A673 (cell line): ENCODE results near the gene EPS15. TPM values are rescaled to one million over a fixed set of nuclear protein-coding genes. Genes with fewer than 3 reads are reported as not detected.

Source experiments
- BruUV-seq: library from RNA; stranded (reverse); fragments of 400-500 nt; replicated peaks from 2 replicates; lab custom pipeline; 2021; lab: Mats Ljungman, UMichigan
- CTCF ChIA-PET: fragments of 300-600 bp; sonication (Branson Sonifier 250); formaldehyde crosslinking; loops from one replicate; lab custom pipeline; 2022; ENCODE audit warnings: antibody characterized with exemption; lab: Charles Lee
- POLR2A ChIA-PET: fragments of 300-600 bp; sonication (Branson Sonifier 250); formaldehyde crosslinking; loops from one replicate; lab custom pipeline; 2022; ENCODE audit warnings: antibody characterized with exemption; ENCODE audit not compliant: low non-redundant PET; lab: Charles Lee
- DNase-seq: peaks from one replicate; pipeline ENCODE4 v3.0.0-alpha.2; 2015; ENCODE audit warnings: low spot score
- H3K27ac ChIP-seq: fragments of 200-600 bp; sonication (generic); 2 replicates; pipeline ENCODE4 v1.5.1; 2016; ENCODE audit warnings: mixed run types, low read depth, mild to moderate bottlenecking, mixed read lengths, antibody characterized with exemption, low read length; ENCODE audit not compliant: poor library complexity, severe bottlenecking
- H3K27me3 ChIP-seq: fragments of 200-600 bp; sonication (generic); replicated peaks from 2 replicates; pipeline ENCODE4 v1.6.1; 2017; ENCODE audit warnings: mixed run types, low read depth, mild to moderate bottlenecking, mixed read lengths, antibody characterized with exemption, low read length; ENCODE audit not compliant: insufficient read depth, poor library complexity
- H3K36me3 ChIP-seq: fragments of 200-600 bp; sonication (generic); 2 replicates; pipeline ENCODE4 v1.6.1; 2016; ENCODE audit warnings: mixed run types, mild to moderate bottlenecking, mixed read lengths, antibody characterized with exemption, low read length; ENCODE audit not compliant: insufficient read depth, poor library complexity, severe bottlenecking
- H3K4me1 ChIP-seq: fragments of 200-600 bp; sonication (generic); 2 replicates; pipeline ENCODE4 v1.6.1; 2017; ENCODE audit warnings: mixed run types, mild to moderate bottlenecking, mixed read lengths, antibody characterized with exemption, low read length; ENCODE audit not compliant: insufficient read depth, poor library complexity, severe bottlenecking
- H3K4me3 ChIP-seq: fragments of 200-600 bp; sonication (generic); 2 replicates; pipeline ENCODE4 v1.5.1; 2016; ENCODE audit warnings: low read depth, mixed run types, mild to moderate bottlenecking, mixed read lengths, low read length; ENCODE audit not compliant: poor library complexity, severe bottlenecking
- H3K9me3 ChIP-seq: fragments of 200-600 bp; sonication (generic); 2 replicates; pipeline ENCODE4 v1.6.1; 2016; ENCODE audit warnings: mixed run types, low read depth, mild to moderate bottlenecking, mixed read lengths, antibody characterized with exemption, low read length; ENCODE audit not compliant: poor library complexity, severe bottlenecking
- CTCF ChIP-seq: fragments of 300-800, 200-600 bp; sonication (generic); conservative IDR thresholded peaks from 2 replicates; pipeline ENCODE4 v1.5.1; 2017; ENCODE audit warnings: low read depth, mild to moderate bottlenecking, antibody characterized with exemption, low read length, moderate library complexity, mixed read lengths
- EZH2 ChIP-seq: fragments of 200-600 bp; sonication (generic); IDR thresholded peaks from 2 replicates; pipeline ENCODE4 v1.6.1; 2017; ENCODE audit warnings: borderline replicate concordance, low read depth, mild to moderate bottlenecking, mixed read lengths, antibody characterized with exemption, low read length; ENCODE audit not compliant: poor library complexity, severe bottlenecking
- intact Hi-C: fragments of 100-400 bp; cut with micrococcal nuclease; formaldehyde crosslinking; loops from one replicate; pipeline ENCODE4 v1.10.0; 2022; ENCODE audit not compliant: unreplicated experiment
- total RNA-seq: library from RNA; stranded (reverse); gene quantifications from 2 replicates; pipeline ENCODE4 v1.2.3, GENCODE V29; 2021

The EPS15 gene
- total RNA-seq, 1 experiment from 2014 or later = 50.6 TPM

GRCh38 chr1:51346086-51346942 is 172.8 kb downstream of the EPS15 start:
- POLR2A ChIA-PET = no interaction called here
- Histone ChIP-seq H3K4me1 (peaks cover 6% of the 10 kb centered on the region), H3K27ac (no peak overlapping the region), H3K36me3 (no peaks in the 10 kb centered on the region), H3K4me3 (no peak overlapping the region), H3K9me3 (no peaks in the 10 kb centered on the region), H3K27me3 (no peaks in the 10 kb centered on the region)
- TF ChIP-seq CTCF (no peak), EZH2 (no peak)
- CTCF ChIA-PET = no interaction called here
- intact Hi-C loops = loop anchor here (10.0 kb wide), 1 partner anchor 418 kb away; no protein-coding TSS in a partner anchor
- DNase-seq = no peak
- no TSS peak for BruUV-seq

GRCh38 chr1:51345300-51345687 is 173.8 kb downstream of the EPS15 start:
- POLR2A ChIA-PET = no interaction called here
- no peaks in the 10 kb centered on the region for H3K27me3 ChIP-seq
- BruUV-seq = no TSS peak
- peaks cover 6% of the 10 kb centered on the region for H3K4me1 ChIP-seq
- H3K27ac ChIP-seq = no peak overlapping the region
- DNase-seq = no peak
- no peaks in the 10 kb centered on the region for H3K9me3 ChIP-seq
- TF ChIP-seq EZH2 (no peak), CTCF (no peak)
- intact Hi-C loops = loop anchor here (10.0 kb wide), 1 partner anchor 420 kb away; no protein-coding TSS in a partner anchor
- CTCF ChIA-PET = no interaction called here
- no peak overlapping the region for H3K4me3 ChIP-seq
- H3K36me3 ChIP-seq = no peaks in the 10 kb centered on the region

GRCh38 chr1:51344602-51345299 is 174.3 kb downstream of the EPS15 start:
- H3K4me3 ChIP-seq = no peak overlapping the region
- POLR2A ChIA-PET = no interaction called here
- CTCF ChIA-PET = no interaction called here
- no peaks in the 10 kb centered on the region for H3K27me3 ChIP-seq
- no peak for TF ChIP-seq CTCF
- no peak for TF ChIP-seq EZH2
- no peak overlapping the region for H3K27ac ChIP-seq
- H3K9me3 ChIP-seq = no peaks in the 10 kb centered on the region
- no TSS peak for BruUV-seq
- intact Hi-C loops = loop anchor here (10.0 kb wide), 1 partner anchor 420 kb away; no protein-coding TSS in a partner anchor
- H3K4me1 ChIP-seq = peaks cover 6% of the 10 kb centered on the region
- H3K36me3 ChIP-seq = no peaks in the 10 kb centered on the region
- DNase-seq = no peak
